Islet precursor cell (in vitro differentiated cells): Measurements from ENCODE around the gene HLA-DOB.

Experiments used
- DNase-seq: peaks from one replicate; pipeline ENCODE4 v3.0.0-alpha.2; 2018

Gene HLA-DOB

DNA sequence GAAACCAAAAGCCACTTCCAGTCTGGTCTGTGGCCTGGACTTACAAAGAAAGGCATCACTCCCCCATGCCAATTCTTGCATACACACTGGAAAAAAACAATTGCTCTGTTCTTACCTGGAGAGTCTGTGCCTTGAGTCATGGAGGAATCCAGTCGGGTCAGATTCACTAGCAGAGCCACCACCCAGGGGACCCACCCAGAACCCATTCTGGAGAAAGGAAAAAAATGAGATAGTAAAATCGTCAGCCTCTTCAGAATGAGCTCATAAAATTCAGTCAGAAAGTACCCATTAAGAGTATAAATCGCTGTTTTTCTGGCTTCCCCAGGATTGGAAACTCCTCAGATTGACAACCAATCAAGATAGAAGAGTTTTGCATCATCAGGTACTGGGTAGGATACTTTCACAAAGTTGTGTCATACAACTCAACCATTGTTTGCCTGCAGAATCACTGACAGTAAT is at the start of gene HLA-DOB:
Gene HLA-DOB, minus strand, starts transcription at position 257 of the 459 bp plus-strand sequence. Its CDS starts 51 bp downstream, at position 206.
- DNase-seq: peak; percentile 90

GRCh38 chr6:32865724-32866443 is 49.1 kb upstream of the HLA-DOB start:
- no peak for DNase-seq

DNA sequence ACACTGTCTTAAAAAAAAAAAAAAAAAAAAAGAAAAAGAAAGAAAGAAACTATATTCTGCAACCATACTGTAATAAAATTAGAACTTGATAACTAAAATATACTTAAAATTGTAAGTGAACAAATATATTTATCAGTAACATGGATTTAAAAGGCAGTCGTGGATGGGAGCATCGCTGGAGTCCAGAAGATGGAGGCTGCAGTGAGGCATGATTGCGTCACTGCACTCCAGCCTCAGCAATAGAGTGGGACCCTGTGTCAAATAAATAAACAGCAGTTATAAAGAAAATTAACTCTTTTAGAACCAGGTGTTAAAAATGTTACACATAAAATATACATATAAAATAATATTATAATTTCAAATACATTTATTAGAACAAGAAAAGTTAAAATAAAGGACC is 45.9 kb upstream of the HLA-DOB start:
- no peak for DNase-seq

GRCh38 chr6:32860674-32861073 is 43.9 kb upstream of the HLA-DOB start:
- DNase-seq: no peak

DNA sequence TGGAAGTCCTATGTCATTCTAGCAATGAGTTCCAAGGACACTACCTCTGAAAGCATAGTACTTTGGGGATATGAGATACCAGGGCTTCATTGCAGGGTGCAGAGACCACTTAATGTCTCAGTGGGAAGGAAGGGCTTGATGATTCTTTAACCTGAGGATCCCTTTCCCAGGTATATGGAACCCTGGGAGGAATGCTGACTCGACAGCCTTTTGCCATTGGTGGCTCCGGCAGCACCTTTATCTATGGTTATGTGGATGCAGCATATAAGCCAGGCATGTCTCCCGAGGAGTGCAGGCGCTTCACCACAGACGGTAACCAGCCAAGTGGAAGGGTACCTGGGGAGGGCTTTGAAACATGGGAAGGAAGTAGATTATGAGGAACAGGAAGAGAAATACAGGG is 41.4 kb upstream of the HLA-DOB start:
- no peak for DNase-seq

GRCh38 chr6:32857156-32857891 is 40.5 kb upstream of the HLA-DOB start:
- DNase-seq: no peak

DNA sequence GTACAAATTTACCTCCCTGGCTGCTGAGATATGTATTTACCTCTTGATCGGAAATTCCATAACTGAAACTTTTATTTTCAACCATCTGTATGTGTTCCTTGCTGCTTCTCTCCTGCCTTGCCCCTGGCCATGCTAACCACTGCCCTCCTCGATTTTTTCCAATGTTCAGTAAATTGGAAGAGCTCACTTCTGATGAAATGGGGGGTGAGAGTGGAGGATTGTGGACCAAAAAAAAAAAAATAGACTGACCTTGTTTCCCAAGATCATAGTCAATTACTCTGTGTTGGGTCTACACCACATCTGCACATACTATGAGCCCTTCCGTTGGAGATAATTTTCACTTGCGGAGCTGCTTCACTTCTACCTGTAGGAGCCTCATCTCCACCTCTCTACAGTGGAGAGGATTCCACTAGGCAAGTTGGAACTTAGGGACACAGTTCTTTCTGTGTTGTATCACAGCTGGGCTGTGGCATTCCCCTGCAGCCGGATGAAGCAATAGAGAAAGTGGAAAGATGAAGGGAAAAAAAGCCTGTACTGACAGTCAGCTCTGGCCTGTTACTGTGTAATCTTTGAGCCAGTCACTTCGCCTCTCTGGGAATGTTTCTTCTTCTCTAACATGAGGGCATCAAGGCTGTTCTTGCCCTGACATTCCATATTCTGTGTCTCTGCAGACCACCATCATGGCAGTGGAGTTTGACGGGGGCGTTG is 38.8 kb upstream of the HLA-DOB start:
- no peak for DNase-seq

- no peak for DNase-seq
These were observed 37.8 kb upstream of the HLA-DOB start for GRCh38 chr6:32854376-32855178.

DNA sequence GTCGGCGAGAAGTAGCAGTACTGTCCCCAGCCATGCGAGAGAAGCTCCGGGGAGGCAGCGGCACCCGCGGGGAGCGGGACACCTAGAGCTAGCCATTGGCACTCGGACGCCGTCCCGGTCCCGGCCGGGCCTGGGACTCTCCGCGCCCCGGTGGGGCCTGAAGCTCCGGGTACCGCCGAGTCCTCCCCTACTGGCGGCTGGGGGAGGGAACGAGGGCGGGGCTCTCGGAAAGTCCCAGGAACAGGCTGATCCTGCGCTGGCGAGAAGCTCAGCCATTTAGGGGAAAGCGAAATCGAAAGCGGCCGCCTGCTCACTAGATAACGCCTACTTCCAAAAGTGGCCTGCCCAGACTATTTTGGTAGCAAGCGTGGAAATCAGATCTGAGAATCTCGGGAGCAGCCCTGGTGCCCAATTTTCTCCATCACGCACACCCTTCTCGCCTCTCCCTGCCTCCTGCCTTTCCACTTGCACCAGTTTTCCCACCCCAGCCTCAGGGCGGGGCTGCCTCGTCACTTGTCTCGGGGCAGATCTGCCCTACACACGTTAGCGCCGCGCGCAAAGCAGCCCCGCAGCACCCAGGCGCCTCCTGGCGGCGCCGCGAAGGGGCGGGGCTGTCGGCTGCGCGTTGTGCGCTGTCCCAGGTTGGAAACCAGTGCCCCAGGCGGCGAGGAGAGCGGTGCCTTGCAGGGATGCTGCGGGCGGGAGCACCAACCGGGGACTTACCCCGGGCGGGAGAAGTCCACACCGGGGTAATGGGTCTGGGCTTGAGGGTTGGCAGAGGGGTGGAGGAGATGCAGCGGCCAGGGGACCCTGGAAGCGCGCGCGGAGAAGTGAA is 37.0 kb upstream of the HLA-DOB start, which contains the start of the genes PSMB9 and TAP1:
Gene PSMB9, plus strand, starts transcription at position 652 of the 835 bp plus-strand sequence. Its CDS starts 38 bp downstream, at position 690.
Gene TAP1, minus strand, starts transcription at position 164 of the 835 bp plus-strand sequence. Its CDS starts 68 bp downstream, at position 96.
- peak; percentile 94 for DNase-seq

DNA sequence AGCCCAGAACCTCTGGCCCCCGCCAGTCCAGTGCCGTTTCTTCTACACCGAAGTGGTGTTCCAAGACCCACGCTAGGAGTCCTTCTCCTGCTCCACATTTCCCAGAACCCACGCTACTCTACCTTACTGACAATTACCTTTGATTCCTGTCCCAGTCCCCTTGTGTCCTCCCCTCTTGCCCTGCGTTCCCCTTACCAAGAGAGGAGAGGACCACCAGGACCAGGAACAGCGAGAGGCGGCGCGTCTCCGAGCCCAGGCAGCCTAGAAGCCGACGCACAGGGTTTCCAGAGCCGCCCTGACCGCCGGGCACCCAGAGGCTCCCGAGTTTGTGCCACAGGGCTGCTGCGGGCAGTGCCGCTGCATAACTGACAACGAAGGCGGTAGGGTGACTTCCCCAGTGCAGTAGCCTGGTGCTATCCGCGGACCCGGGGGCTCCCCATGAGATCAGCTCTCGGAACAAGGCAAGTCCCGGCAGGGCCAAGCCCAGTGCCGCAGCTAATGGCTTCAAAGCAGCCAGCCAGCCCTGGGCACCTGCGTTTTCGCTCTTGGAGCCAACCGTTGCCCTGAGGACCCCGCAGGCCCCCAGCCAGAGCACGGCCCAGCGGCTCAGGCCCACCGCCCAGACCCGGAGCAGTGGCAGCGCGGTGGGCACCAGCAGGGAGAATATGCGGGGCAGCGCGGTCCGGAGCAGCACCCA is 36.2 kb upstream of the HLA-DOB start:
- peak; percentile 66 for DNase-seq

DNA sequence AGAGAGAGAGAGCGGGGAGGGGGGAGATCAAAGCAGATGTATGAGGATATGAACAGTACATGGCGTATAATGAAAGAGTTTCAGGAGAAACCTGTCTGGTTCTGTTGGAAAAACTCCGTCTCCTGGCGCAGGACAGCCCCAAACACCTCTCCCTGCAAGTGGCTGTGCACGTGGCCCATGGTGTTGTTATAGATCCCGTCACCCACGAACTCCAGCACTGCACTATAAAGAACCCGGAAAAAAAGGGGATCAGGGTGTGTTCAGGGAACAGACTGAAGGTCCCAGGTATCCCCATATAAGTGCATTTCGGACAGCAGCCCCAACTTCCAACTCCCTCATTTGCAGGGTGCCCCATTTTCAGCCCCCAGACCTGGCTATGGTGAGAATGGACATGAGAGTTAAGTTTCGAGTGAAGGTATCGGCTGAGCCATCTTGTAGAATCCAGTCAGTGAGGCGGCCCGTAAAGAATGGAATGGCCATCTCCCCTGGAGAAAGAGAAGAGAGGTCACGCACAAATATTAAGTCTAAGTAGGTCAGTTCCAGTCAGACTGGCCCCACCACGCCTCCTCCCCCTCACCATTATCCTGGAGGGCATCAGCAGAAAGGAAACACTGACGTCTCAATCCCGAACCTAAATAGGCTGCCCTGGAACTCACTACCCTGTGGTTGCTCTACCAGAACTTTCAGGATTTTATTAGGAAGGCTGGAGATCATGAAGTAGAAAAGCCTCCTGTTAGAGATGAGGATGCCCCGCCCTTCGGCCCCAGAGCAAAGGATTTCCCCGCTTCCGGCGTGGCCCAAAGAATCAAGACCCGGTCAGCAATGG is 35.4 kb upstream of the HLA-DOB start:
- no peak for DNase-seq

GRCh38 chr6:32851025-32851424 is 34.2 kb upstream of the HLA-DOB start:
- DNase-seq: no peak

- no peak for DNase-seq
These were observed 32.3 kb upstream of the HLA-DOB start for GRCh38 chr6:32849126-32849525.

DNA sequence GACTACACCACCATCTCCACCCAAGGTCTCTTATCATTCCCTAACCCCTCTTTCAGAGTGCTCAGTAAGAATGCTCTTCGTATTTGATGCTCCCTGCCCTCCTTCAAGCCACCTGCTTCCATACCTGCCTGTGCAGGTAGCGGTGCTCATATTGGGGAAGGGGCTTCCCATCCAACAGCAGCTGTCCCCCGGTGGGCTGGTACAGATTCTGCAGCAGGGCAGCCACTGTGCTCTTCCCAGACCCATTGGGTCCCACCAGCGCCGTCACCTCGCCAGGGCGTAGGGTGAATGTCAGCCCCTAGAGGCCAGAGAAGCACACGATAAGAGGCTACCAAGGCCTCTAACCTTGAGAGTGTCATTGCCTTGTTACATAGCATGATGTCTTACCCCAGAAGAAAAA is 31.0 kb upstream of the HLA-DOB start:
- no peak for DNase-seq

- no peak for DNase-seq
These were observed 30.2 kb upstream of the HLA-DOB start for GRCh38 chr6:32847004-32847403.

- DNase-seq: no peak
These were observed 28.6 kb upstream of the HLA-DOB start for GRCh38 chr6:32845384-32845884.

- no peak for DNase-seq
These were observed 28.1 kb upstream of the HLA-DOB start for GRCh38 chr6:32844839-32845383.

DNA sequence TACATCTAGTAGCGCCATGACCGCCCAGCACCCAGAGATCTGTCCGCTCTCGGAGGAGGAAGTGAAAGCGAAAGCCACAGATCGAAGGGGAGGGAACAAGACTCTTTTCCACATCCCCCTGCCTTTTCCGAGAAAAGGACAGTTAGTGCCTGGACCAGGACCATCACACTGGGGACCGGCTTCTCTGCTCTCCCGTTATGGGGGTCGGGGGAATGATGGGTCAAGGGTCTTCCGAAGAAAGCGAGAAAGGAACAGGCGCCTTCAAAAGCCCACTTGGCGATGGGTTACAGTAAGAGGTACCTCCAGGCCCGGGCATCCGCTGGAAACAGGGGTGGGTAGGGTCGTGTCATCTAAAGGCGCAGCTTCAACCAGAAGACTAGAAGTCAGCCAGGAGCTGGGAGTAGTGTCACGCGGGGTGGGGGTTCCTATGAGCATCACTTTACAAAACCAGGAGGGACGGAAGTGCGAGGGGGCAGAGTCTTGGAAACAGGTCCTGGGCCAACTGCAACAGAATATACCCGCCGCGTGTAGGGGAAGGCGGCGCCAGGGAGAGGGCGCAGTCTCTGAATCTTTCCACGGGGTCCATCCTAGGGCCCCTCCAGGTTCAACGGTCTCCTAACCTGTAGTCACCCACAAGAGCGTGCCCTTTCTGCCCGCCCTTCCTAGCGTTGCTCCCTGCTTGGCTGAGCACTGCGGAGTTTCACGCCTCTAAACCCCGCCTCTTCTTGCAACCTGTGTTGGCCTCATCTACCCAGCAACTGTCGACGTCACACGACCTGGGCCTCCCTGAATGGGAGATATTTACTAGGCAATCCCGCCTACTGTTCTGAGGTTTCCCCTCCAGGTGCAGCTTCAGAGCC is 27.4 kb upstream of the HLA-DOB start, which contains the start of gene PSMB8:
Gene PSMB8, minus strand, starts transcription at position 69 of the 860 bp plus-strand sequence. Its CDS starts 51 bp downstream, at position 18.
- peak; percentile 97 for DNase-seq
